Activated CD4-positive, alpha-beta memory T cell treated with anti-CD3 and anti-CD28 coated beads, Interleukin-2, amount 10 ng/mL, durations not matched to agents 7 days and 5 days (primary cell): Measurements from ENCODE around the gene SETD7. TPM values are rescaled to one million over a fixed set of nuclear protein-coding genes. Genes with fewer than 3 reads are reported as not detected.

ENCODE experiments used
- CTCF ChIA-PET: fragments of 350-600 bp; sonication (Branson Sonifier 250); formaldehyde crosslinking; loops from one replicate; lab custom pipeline; 2021; ENCODE audit warnings: antibody characterized with exemption, inconsistent platforms; lab: Charles Lee
- POLR2A ChIA-PET: fragments of 350-600 bp; sonication (Branson Sonifier 250); formaldehyde crosslinking; loops from one replicate; lab custom pipeline; 2021; ENCODE audit warnings: antibody characterized with exemption; lab: Charles Lee
- DNase-seq: peaks from one replicate; pipeline ENCODE4 v3.0.0-alpha.2; 2020
- H3K27ac Mint-ChIP-seq: one replicate; pipeline ENCODE4 v1.8.0; 2021; ENCODE audit warnings: mild to moderate bottlenecking, mixed read lengths
- H3K27me3 Mint-ChIP-seq: one replicate; pipeline ENCODE4 v1.8.0; 2021; ENCODE audit warnings: mixed read lengths
- H3K36me3 Mint-ChIP-seq: one replicate; pipeline ENCODE4 v1.8.0; 2021; ENCODE audit warnings: low read depth, mixed read lengths
- H3K4me1 Mint-ChIP-seq: one replicate; pipeline ENCODE4 v1.8.0; 2021; ENCODE audit warnings: mixed read lengths
- H3K4me3 Mint-ChIP-seq: one replicate; pipeline ENCODE4 v1.8.0; 2021; ENCODE audit warnings: mild to moderate bottlenecking, mixed read lengths
- H3K9me3 Mint-ChIP-seq: one replicate; pipeline ENCODE4 v1.8.0; 2021; ENCODE audit warnings: mixed read lengths
- total RNA-seq, 2 experiments: library from RNA; stranded (reverse); gene quantifications; one replicate each; pipeline ENCODE4 v1.2.3, GENCODE V29; 2021

SETD7 gene
- total RNA-seq, 2 experiments from 2014 or later: 16.0 to 17.7 TPM

DNA sequence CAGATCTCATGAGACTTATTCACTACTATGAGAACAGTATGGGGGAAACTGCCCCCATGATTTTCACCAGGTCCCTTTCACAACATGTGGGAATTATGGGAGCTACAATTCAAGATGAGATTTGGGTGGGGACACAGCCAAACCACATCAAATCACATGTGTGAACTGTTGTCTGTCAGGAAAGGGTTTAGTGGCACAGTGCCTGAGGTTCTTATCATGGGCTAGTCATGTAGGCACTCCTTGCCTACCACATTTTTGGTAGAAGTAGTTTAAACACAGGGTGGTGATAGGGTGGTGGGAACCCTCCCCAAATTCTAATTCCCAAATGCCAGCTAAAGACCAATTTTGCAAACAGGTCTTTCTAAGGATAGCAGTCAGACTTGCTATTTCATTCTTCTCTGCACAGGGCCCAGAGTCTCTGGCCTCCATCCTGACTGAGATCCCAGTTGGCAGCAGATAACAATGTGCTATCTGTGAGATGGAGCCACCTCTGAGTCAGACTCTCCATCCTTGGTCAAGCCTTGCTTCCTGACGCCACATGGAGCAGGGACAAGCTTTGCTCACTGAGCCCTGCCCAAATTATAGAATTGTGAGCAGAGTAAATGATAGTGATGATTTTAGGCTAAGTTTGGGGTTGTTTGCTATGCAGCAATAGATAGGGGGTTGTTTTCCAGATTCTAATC is 33.5 kb upstream of the SETD7 start:
- Mint-ChIP-seq H3K27me3 (peaks cover 14% of the 10 kb centered on the region), H3K36me3 (no peaks in the 10 kb centered on the region), H3K9me3 (no peaks in the 10 kb centered on the region), H3K4me1 (no peaks in the 10 kb centered on the region), H3K27ac (no peak overlapping the region), H3K4me3 (no peak overlapping the region)
- ChIA-PET CTCF (interaction anchor here (0.7 to 0.8 kb wide), 2 partner anchors 10 to 14 kb away, joined by 3 to 6 read pairs; no protein-coding TSS in a partner anchor), POLR2A (no interaction called here)
- DNase-seq: no peak

DNA sequence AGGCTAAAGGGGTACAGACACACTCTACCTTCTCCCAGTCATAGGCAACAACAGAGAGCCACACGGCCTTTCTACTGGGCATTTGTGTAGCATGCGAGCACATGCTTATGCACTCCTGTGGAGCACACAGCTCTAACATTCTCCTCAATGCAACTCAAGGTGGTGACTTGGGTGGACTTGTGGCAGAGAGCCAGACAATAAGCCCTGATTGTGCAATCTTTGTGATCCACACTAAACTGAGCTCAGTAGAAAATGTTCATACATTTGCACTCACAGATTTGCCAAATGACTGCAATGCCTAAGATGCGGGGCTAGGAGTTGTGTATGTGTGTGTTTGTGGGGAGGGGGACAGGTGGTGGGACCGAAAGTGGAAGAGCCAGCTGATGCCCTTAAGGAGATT is 31.4 kb upstream of the SETD7 start:
- CTCF ChIA-PET: interaction anchor here (1.0 kb wide), 1 partner anchor 16 kb away, joined by 3 read pairs; no protein-coding TSS in a partner anchor
- no peaks in the 10 kb centered on the region for H3K36me3 Mint-ChIP-seq
- peaks cover 8% of the 10 kb centered on the region for H3K27me3 Mint-ChIP-seq

DNA sequence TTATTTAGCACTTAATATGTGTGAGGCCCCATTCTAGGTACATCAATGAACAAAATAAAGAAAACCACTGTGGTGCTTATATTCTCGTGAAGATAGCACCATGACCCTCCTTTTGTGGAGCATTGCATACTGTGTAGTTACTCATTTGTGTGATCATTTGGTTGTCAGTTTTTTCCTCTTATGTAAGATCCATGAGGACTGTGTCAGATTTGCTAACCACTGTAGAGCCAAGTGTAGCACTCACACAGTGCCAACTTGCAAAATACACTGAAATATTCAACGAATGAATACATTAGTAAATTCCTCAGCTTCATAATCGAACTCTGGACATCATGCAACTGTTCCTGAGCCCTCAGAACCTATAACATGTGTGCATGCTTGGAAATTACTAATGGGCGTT is 29.5 kb upstream of the SETD7 start:
- CTCF ChIA-PET: no interaction called here
- no peak overlapping the region for H3K27ac Mint-ChIP-seq
- no peaks in the 10 kb centered on the region for H3K4me1 Mint-ChIP-seq
- H3K9me3 Mint-ChIP-seq: no peaks in the 10 kb centered on the region
- no peak for DNase-seq
- H3K36me3 Mint-ChIP-seq: no peaks in the 10 kb centered on the region
- POLR2A ChIA-PET: no interaction called here
- peaks cover 8% of the 10 kb centered on the region for H3K27me3 Mint-ChIP-seq
- H3K4me3 Mint-ChIP-seq: no peak overlapping the region

More for the DNA sequence above, 31.4 kb upstream of the SETD7 start:
- Mint-ChIP-seq H3K9me3 (no peaks in the 10 kb centered on the region), H3K4me3 (no peak overlapping the region), H3K27ac (no peak overlapping the region), H3K4me1 (no peaks in the 10 kb centered on the region)
- no peak for DNase-seq
- POLR2A ChIA-PET: no interaction called here

DNA sequence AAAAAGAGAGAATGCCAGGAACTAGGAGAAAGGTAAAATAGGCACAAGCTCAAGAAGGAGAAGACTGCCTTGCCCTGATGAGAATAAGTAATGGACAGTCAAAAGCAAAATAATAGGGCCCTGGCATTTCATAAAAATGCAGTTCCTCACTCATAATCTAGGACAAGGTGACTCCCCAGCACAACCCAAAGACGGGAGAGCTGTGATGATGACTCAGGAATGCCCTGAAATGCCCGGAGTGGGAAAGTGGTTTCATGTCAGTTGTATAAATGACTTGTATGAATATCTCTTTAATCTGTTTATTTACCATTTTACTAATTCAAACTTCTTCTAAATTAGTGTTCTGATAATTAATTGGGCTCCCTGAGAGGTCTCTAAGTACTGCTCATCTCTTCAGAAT is 28.8 kb upstream of the SETD7 start:
- ChIA-PET CTCF (no interaction called here), POLR2A (no interaction called here)
- no peak overlapping the region for H3K27ac Mint-ChIP-seq

DNA sequence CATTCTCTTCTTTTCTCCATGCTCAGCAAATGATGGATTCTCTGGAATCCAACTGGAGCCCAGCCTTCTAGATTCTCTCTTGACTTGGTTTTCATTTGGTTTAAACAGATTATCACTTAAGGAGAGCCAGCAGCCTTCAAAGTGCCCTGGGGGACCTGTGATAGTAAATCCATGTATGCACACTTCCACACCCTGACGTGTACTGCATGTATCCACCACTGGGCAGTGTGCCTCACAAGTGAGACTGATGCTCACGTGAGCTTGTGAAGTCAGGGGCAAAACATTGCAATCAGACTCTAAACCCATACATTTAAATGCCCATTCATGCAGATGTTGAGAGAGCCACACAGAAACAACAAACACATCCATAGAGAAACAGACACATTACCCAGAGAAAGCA is 28.0 kb upstream of the SETD7 start:
- Mint-ChIP-seq H3K4me3 (no peak overlapping the region), H3K36me3 (no peaks in the 10 kb centered on the region), H3K4me1 (no peaks in the 10 kb centered on the region), H3K27me3 (peaks cover 13% of the 10 kb centered on the region), H3K9me3 (no peaks in the 10 kb centered on the region), H3K27ac (no peak overlapping the region)
- no peak for DNase-seq
- ChIA-PET CTCF (interaction anchor here (0.6 kb wide), 1 partner anchor 568 kb away, joined by 5 read pairs; no protein-coding TSS in a partner anchor), POLR2A (no interaction called here)

More for the DNA sequence above, 28.8 kb upstream of the SETD7 start:
- no peak overlapping the region for H3K4me3 Mint-ChIP-seq
- H3K27me3 Mint-ChIP-seq: peaks cover 12% of the 10 kb centered on the region
- H3K9me3 Mint-ChIP-seq: no peaks in the 10 kb centered on the region
- H3K4me1 Mint-ChIP-seq: no peaks in the 10 kb centered on the region
- no peaks in the 10 kb centered on the region for H3K36me3 Mint-ChIP-seq
- DNase-seq: no peak

DNA sequence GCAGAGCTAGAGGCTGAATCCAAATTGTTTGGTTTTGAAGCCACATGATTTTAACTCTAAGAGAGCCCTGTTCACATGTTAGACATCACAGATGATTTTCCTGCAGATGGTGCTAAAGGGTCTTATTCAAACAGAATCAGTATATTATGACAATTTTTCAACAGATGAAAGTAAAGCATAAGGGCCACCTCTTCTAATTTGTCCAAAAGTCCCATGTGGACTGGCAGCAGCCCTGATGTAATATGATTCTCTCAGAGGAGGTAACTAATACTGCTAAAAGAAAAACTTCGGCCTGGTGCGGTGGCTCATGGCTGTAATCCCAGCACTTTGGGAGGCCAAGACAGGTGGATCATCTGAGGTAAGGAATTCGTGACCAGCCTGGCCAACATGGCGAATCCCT is 26.0 kb upstream of the SETD7 start:
- CTCF ChIA-PET: no interaction called here
- no peak overlapping the region for H3K27ac Mint-ChIP-seq
- POLR2A ChIA-PET: no interaction called here

DNA sequence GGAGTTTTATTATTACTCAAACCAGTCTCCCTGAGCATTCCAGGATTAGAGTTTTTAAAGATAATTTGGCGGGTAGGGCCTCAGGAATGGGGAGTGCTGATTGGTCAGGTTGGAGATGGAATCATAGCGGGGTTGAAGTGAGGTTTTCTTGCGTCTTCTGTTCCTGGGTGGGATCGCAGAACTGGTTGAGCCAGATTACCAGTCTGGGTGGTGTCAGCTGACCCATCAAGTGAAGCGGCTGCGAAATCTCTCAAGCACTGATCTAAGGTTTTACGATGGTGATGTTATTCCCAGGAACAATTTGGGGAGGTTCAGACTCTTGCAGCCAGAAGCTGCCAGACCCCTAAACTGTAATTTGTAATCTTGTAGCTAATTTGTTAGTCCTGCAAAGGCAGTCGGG is 25.1 kb upstream of the SETD7 start:
- no peak overlapping the region for H3K4me3 Mint-ChIP-seq
- H3K4me1 Mint-ChIP-seq: no peaks in the 10 kb centered on the region
- H3K27me3 Mint-ChIP-seq: peaks cover 12% of the 10 kb centered on the region
- CTCF ChIA-PET: no interaction called here
- H3K27ac Mint-ChIP-seq: no peak overlapping the region
- POLR2A ChIA-PET: no interaction called here
- no peaks in the 10 kb centered on the region for H3K36me3 Mint-ChIP-seq
- no peak for DNase-seq
- H3K9me3 Mint-ChIP-seq: no peaks in the 10 kb centered on the region

More for the DNA sequence above, 26.0 kb upstream of the SETD7 start:
- Mint-ChIP-seq H3K4me3 (no peak overlapping the region), H3K36me3 (no peaks in the 10 kb centered on the region), H3K4me1 (no peaks in the 10 kb centered on the region), H3K9me3 (no peaks in the 10 kb centered on the region), H3K27me3 (peaks cover 13% of the 10 kb centered on the region)
- no peak for DNase-seq

GRCh38 chr4:139576219-139576618 is 20.2 kb upstream of the SETD7 start:
- no peaks in the 10 kb centered on the region for H3K9me3 Mint-ChIP-seq
- DNase-seq: no peak
- peaks cover 10% of the 10 kb centered on the region for H3K27me3 Mint-ChIP-seq
- ChIA-PET CTCF (no interaction called here), POLR2A (no interaction called here)
- no peaks in the 10 kb centered on the region for H3K4me1 Mint-ChIP-seq
- no peak overlapping the region for H3K4me3 Mint-ChIP-seq
- no peaks in the 10 kb centered on the region for H3K36me3 Mint-ChIP-seq
- no peak overlapping the region for H3K27ac Mint-ChIP-seq

GRCh38 chr4:139575072-139575471 is 19.1 kb upstream of the SETD7 start:
- no peak overlapping the region for H3K27ac Mint-ChIP-seq
- no peak overlapping the region for H3K4me3 Mint-ChIP-seq
- no peak for DNase-seq
- ChIA-PET CTCF (no interaction called here), POLR2A (no interaction called here)
- H3K4me1 Mint-ChIP-seq: no peaks in the 10 kb centered on the region
- no peaks in the 10 kb centered on the region for H3K9me3 Mint-ChIP-seq
- H3K27me3 Mint-ChIP-seq: peaks cover 7% of the 10 kb centered on the region
- no peaks in the 10 kb centered on the region for H3K36me3 Mint-ChIP-seq

DNA sequence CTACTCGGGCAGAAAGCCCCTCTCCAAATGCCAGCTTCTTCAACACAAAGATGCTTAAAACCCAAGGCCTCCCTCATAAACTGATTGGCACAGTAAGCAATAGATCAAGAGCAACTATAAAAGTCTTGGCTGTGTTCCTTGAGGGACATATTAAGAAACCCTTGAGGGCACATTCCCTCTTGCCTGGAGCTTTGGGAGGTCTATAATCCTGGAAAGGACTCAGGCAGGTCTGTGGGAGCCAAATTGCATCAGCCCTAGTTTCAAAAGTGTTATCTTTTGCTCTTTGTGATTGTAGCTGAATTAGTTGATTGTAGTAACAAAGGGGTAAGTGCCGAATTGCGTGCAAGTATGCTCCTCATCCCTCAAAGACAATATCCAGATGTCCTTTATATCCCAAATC is 18.6 kb upstream of the SETD7 start:
- ChIA-PET CTCF (no interaction called here), POLR2A (no interaction called here)
- H3K27me3 Mint-ChIP-seq: peaks cover 4% of the 10 kb centered on the region
- no peak for DNase-seq
- no peak overlapping the region for H3K4me3 Mint-ChIP-seq
- no peaks in the 10 kb centered on the region for H3K9me3 Mint-ChIP-seq
- no peaks in the 10 kb centered on the region for H3K36me3 Mint-ChIP-seq
- H3K27ac Mint-ChIP-seq: no peak overlapping the region
- no peaks in the 10 kb centered on the region for H3K4me1 Mint-ChIP-seq

DNA sequence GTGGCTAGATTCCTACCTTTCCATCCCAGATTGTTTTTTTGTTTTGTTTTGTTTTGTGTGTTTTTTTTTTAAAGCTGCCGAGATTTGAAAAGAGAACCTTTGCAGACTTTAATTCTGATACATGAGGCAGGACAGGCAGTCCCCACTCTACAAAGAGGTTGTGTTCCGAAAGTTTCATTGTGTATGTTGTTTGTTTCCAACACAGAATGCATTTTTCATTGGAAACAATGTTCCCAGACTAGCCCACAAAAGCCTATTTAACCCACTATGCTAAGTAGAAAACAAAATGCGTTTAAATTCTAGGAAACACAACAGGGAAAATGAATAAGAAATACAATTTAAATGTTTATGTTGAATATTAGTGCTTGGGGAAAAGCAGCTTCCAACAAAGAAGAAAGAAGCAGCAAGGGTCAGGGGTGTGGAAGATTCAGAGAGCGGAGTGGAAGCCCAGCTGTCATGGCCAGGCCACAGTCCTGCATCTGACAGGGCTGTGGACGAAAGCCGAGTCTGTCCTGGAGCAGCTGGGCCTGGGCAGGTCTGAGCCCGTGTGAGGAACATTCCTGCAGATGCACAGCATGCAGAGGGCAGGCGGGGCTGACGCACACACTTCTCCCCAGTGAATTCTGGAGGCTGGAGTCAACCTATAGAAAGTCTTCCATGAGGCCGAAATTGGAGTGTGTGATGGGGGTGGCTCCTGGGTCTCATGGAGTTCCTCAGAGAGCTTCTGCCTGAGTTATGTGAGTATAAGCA is 12.4 kb upstream of the SETD7 start:
- POLR2A ChIA-PET: interaction anchor here (1.4 kb wide), 1 partner anchor 12 kb away, joined by 5 read pairs; the partner anchor contains the start of gene SETD7
- Mint-ChIP-seq H3K4me3 (no peak overlapping the region), H3K9me3 (no peaks in the 10 kb centered on the region), H3K4me1 (no peaks in the 10 kb centered on the region), H3K36me3 (no peaks in the 10 kb centered on the region), H3K27ac (no peak overlapping the region), H3K27me3 (no peaks in the 10 kb centered on the region)
- DNase-seq: no peak
- CTCF ChIA-PET: interaction anchor here (0.6 kb wide), 1 partner anchor 38 kb away, joined by 4 read pairs; no protein-coding TSS in a partner anchor

DNA sequence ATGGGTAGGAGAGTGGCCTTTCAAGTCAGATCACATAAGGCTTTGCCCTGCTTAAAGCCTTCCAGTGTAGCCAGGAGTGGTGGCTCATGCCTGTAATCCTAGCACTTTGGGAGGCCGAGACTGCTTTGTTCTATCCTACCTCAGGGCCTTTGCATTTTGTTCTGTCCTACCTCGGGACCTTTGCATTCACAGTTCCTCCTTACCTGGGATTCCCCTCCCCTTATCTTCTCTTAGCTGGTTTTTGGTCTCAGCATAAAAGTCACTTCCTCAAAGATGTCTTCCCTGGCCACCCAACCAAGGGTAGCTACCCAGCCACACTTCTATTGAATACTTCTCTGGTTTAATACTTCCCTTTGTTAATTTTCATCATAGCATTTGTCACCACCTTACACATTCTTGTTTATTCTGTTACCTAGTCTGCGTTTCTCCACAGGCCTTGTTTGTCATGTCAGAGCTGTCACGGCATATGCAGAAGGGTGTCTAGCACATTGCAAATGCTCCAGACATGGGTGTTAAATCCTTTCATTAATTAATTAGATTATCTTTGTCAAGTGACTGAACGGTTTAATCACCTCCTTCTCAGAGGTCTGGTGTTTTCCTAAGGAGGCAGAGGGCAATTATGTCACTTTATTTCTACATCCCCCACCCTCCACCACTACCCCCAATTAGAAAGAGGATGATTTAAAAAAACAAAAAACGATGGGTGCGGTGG is 11.3 kb upstream of the SETD7 start:
- Mint-ChIP-seq H3K27ac (no peak overlapping the region), H3K27me3 (no peaks in the 10 kb centered on the region), H3K4me3 (no peak overlapping the region), H3K36me3 (no peaks in the 10 kb centered on the region), H3K4me1 (peaks cover under 1% of the 10 kb centered on the region), H3K9me3 (no peaks in the 10 kb centered on the region)
- POLR2A ChIA-PET: interaction anchor here (2.2 kb wide), 1 partner anchor 11 kb away, joined by 11 read pairs; the partner anchor contains the start of gene SETD7
- CTCF ChIA-PET: interaction anchor here (1.0 to 1.6 kb wide), 2 partner anchors 10 to 12 kb away, joined by 3 to 5 read pairs; no protein-coding TSS in a partner anchor
- no peak for DNase-seq

- CTCF ChIA-PET: interaction anchor here (0.7 kb wide), 1 partner anchor 141 kb away, joined by 3 read pairs; no protein-coding TSS in a partner anchor
- POLR2A ChIA-PET: no interaction called here
- no peaks in the 10 kb centered on the region for H3K27me3 Mint-ChIP-seq
- no peak for DNase-seq
- H3K9me3 Mint-ChIP-seq: no peaks in the 10 kb centered on the region
- peaks cover 26% of the 10 kb centered on the region for H3K4me1 Mint-ChIP-seq
- no peak overlapping the region for H3K4me3 Mint-ChIP-seq
- H3K27ac Mint-ChIP-seq: no peak overlapping the region
- no peaks in the 10 kb centered on the region for H3K36me3 Mint-ChIP-seq
These were observed 8.5 kb upstream of the SETD7 start for GRCh38 chr4:139564502-139564901.
